A549 (cell line): ENCODE data around the gene CTBP1. TPM values are rescaled to one million over a fixed set of nuclear protein-coding genes. Genes with fewer than 3 reads are reported as not detected.

Experiments used
- ATAC-seq, 2 experiments: fragments of 200-7000 bp in 1 of 2; fragments of >200 bp in 1 of 2; cut with Nextera tagmentation in 1 of 2; cut with Tn5 transposase in 1 of 2; 3 replicates each; pipeline versions ENCODE4 v1.8.0 to v1.9.1; 2018 to 2020; ENCODE audit warnings: mild to moderate bottlenecking in 1 of 2, moderate library complexity in 1 of 2
- CTCF ChIA-PET: fragments of 300-600 bp; sonication (Branson Sonifier 250); formaldehyde crosslinking; extraction: SDS; loops from one replicate; lab custom pipeline; 2021; ENCODE audit warnings: antibody characterized with exemption, inconsistent platforms; lab: Yijun Ruan, JAX
- POLR2A ChIA-PET: fragments of 350-600 bp; formaldehyde crosslinking; extraction: SDS; loops from one replicate; lab custom pipeline; 2021; ENCODE audit warnings: antibody characterized with exemption, inconsistent platforms; lab: Yijun Ruan, JAX
- DNase-seq, 2 experiments: peaks; one replicate each; pipeline versions ENCODE4 v3.0.0 to v3.0.0-alpha.2; 2011 to 2016; ENCODE audit warnings: low read depth in 1 of 2, low spot score in 1 of 2
- FAIRE-seq: peaks from 2 replicates; lab custom pipeline; 2011; peaks lifted over from hg19 to GRCh38; lab: Jason Lieb, UNC
- H3K27ac ChIP-seq, 2 experiments: fragments of >200 bp; sonication (Bioruptor Twin); formaldehyde crosslinking; 3 replicates each; pipeline ENCODE4 v1.5.1; 2016 to 2017
- H3K4me1 ChIP-seq: fragments of >200 bp; sonication (Bioruptor Twin); formaldehyde crosslinking; 3 replicates; pipeline ENCODE4 v1.6.1; 2016
- H3K4me2 ChIP-seq: fragments of >200 bp; sonication (Bioruptor Twin); formaldehyde crosslinking; 3 replicates; pipeline ENCODE4 v1.6.1; 2016
- H3K4me3 ChIP-seq: fragments of >200 bp; sonication (Bioruptor Twin); formaldehyde crosslinking; 3 replicates; pipeline ENCODE4 v1.5.1; 2016
- H3K9me3 ChIP-seq: fragments of >200 bp; sonication (Bioruptor Twin); formaldehyde crosslinking; 3 replicates; pipeline ENCODE4 v1.6.1; 2016
- ATOH8 ChIP-seq: fragments of 250-450 bp; sonication (Bioruptor Pico); IDR thresholded peaks from 2 replicates; pipeline ENCODE4 v1.5.0; 2020; ENCODE audit warnings: low read depth, mild to moderate bottlenecking, moderate library complexity
- BCL3 ChIP-seq: fragments of >200 bp; sonication (Bioruptor Twin); formaldehyde crosslinking; IDR thresholded peaks from 3 replicates; pipeline ENCODE4 v1.6.1; 2016
- BHLHE40 ChIP-seq: IDR thresholded peaks from 2 replicates; pipeline ENCODE4 v1.6.1; 2012; ENCODE audit warnings: low read depth, low read length, inconsistent platforms
- CBX8 ChIP-seq: fragments of 200-600 bp; sonication (generic); IDR thresholded peaks from 2 replicates; pipeline ENCODE4 v1.6.1; 2016
- CEBPB ChIP-seq, 2 experiments: fragments of >200 bp in 1 of 2; sonication (Bioruptor Twin) in 1 of 2; formaldehyde crosslinking in 1 of 2; IDR thresholded peaks; 2 replicates each; pipeline ENCODE4 v1.6.1; 2012 to 2016
- CHD2 ChIP-seq: fragments of 150-350 bp; IDR thresholded peaks from 2 replicates; pipeline ENCODE4 v1.6.1; 2014; ENCODE audit warnings: low read length; ENCODE audit not compliant: partially characterized antibody
- EHF ChIP-seq: fragments of 250-450 bp; sonication (Bioruptor Pico); IDR thresholded peaks from 2 replicates; pipeline ENCODE4 v1.5.0; 2020; ENCODE audit warnings: mild to moderate bottlenecking
- EHMT2 ChIP-seq: fragments of 200-600 bp; sonication (generic); IDR thresholded peaks from 2 replicates; pipeline ENCODE4 v1.6.1; 2016; ENCODE audit warnings: antibody characterized with exemption, low read depth, mild to moderate bottlenecking, moderate library complexity
- FOSL2 ChIP-seq, 2 experiments: fragments of 450-650 bp in 1 of 2; fragments of >200 bp in 1 of 2; sonication (Bioruptor Twin) in 1 of 2; formaldehyde crosslinking; IDR thresholded peaks; 2 replicates each; pipeline versions ENCODE4 v1.5.0 to v1.6.1; 2016 to 2020; ENCODE audit warnings: mild to moderate bottlenecking in 1 of 2, moderate library complexity in 1 of 2
- HEYL ChIP-seq: fragments of 250-450 bp; sonication (Bioruptor Pico); IDR thresholded peaks from 2 replicates; pipeline ENCODE4 v1.8.0; 2021; ENCODE audit warnings: mild to moderate bottlenecking, moderate library complexity
- HOXA7 ChIP-seq: fragments of 250-450 bp; sonication (Bioruptor Pico); IDR thresholded peaks from 2 replicates; pipeline ENCODE4 v1.5.0; 2020; ENCODE audit warnings: mild to moderate bottlenecking, moderate library complexity
- HOXB13 ChIP-seq: fragments of 250-450 bp; sonication (Bioruptor Pico); IDR thresholded peaks from 2 replicates; pipeline ENCODE4 v1.5.0; 2020; ENCODE audit warnings: low read depth, mild to moderate bottlenecking, moderate library complexity
- JUNB ChIP-seq: fragments of >200 bp; sonication (Bioruptor Twin); formaldehyde crosslinking; IDR thresholded peaks from 2 replicates; pipeline ENCODE4 v1.6.1; 2016
- MAFK ChIP-seq: fragments of 450-650 bp; IDR thresholded peaks from 2 replicates; pipeline ENCODE4 v1.6.1; 2014; ENCODE audit not compliant: partially characterized antibody
- MAX ChIP-seq: IDR thresholded peaks from 2 replicates; pipeline ENCODE4 v1.6.1; 2012
- NFE2L2 ChIP-seq: fragments of 150-350 bp; conservative IDR thresholded peaks from 2 replicates; pipeline ENCODE4 v1.6.1; 2014; ENCODE audit warnings: low read length
- NPAS2 ChIP-seq: fragments of 250-450 bp; sonication (Bioruptor Pico); IDR thresholded peaks from 2 replicates; pipeline ENCODE4 v1.8.0; 2022; ENCODE audit warnings: mild to moderate bottlenecking, moderate library complexity, borderline replicate concordance
- PHF8 ChIP-seq: fragments of 200-600 bp; sonication (generic); IDR thresholded peaks from 2 replicates; pipeline ENCODE4 v1.6.1; 2016; ENCODE audit warnings: low read depth, mild to moderate bottlenecking, antibody characterized with exemption, moderate library complexity, borderline replicate concordance
- POLR2A ChIP-seq: IDR thresholded peaks from 2 replicates; pipeline ENCODE4 v1.6.1; 2012; ENCODE audit warnings: mild to moderate bottlenecking, low read length
- REST ChIP-seq: fragments of 200-600 bp; sonication (generic); IDR thresholded peaks from 2 replicates; pipeline ENCODE4 v1.6.1; 2016; ENCODE audit warnings: antibody characterized with exemption, mild to moderate bottlenecking, moderate library complexity
- RNF2 ChIP-seq: fragments of 200-600 bp; sonication (generic); IDR thresholded peaks from 2 replicates; pipeline ENCODE4 v1.6.1; 2016; ENCODE audit warnings: low read depth, mild to moderate bottlenecking, antibody characterized with exemption, moderate library complexity, borderline replicate concordance
- TFCP2L1 ChIP-seq: fragments of 250-450 bp; sonication (Bioruptor Pico); IDR thresholded peaks from 2 replicates; pipeline ENCODE4 v1.5.0; 2021; ENCODE audit warnings: mild to moderate bottlenecking
- USF2 ChIP-seq: fragments of 450-650 bp; IDR thresholded peaks from 2 replicates; pipeline ENCODE4 v1.6.1; 2014; ENCODE audit warnings: antibody characterized with exemption
- ZC3H11A ChIP-seq: fragments of 450-650 bp; IDR thresholded peaks from 2 replicates; pipeline ENCODE4 v1.6.1; 2014; ENCODE audit warnings: antibody characterized with exemption, mild to moderate bottlenecking
- ZFP36 ChIP-seq: fragments of 450-650 bp; IDR thresholded peaks from 2 replicates; pipeline ENCODE4 v1.6.1; 2014; ENCODE audit warnings: borderline replicate concordance; ENCODE audit not compliant: partially characterized antibody
- ZNF302 ChIP-seq: fragments of 250-450 bp; sonication (Bioruptor Pico); IDR thresholded peaks from 2 replicates; pipeline ENCODE4 v1.9.0; 2021; ENCODE audit warnings: inconsistent platforms, mild to moderate bottlenecking, moderate library complexity
- ZSCAN20 ChIP-seq: fragments of 250-450 bp; sonication (Bioruptor Pico); IDR thresholded peaks from 2 replicates; pipeline ENCODE4 v1.8.0; 2022; ENCODE audit warnings: mild to moderate bottlenecking, moderate library complexity
- WGBS: methylation state at CpG from one replicate; pipeline ENCODE4 v1.1.6; 2017; ENCODE audit errors: missing lambda C conversion rate; 5-methylcytosine and 5-hydroxymethylcytosine counted together
- polyA plus RNA-seq, 4 experiments: library from polyadenylated mRNA; depleted of rRNA in 3 of 4; stranded (reverse); fragments of >200 nt; fragmentation: RNase III in 1 of 4; extraction: RNeasy Plus Mini Kit Qiagen cat#74134 plus additional on column Dnase treatment in 1 of 4; gene quantifications; 2 replicates in 3 of 4; 3 replicates in 1 of 4; pipeline ENCODE4 v1.2.3, GENCODE V29; 2011 to 2017

The CTBP1 gene
- polyA plus RNA-seq, 2 of the 4 experiments (the other 2 are of a cell fraction): 43.1 to 93.1 TPM

- Histone ChIP-seq H3K4me3 (no peak overlapping the region), H3K4me1 (peaks cover 9% of the 10 kb centered on the region), H3K4me2 (no peak overlapping the region), H3K9me3 (peaks cover 56% of the 10 kb centered on the region)
- FAIRE-seq (no peak), ATAC-seq (no peak), DNase-seq (no peak)
- CTCF ChIA-PET: interaction anchor here (0.7 to 2.4 kb wide), 2 partner anchors 88 to 95 kb away, joined by 3 to 8 read pairs; partner anchors contain the start of gene UVSSA
- WGBS: 96% methylated on average over 11 of the region's 11 CpGs
- TF ChIP-seq TFCP2L1 (CRISPR knock-in tag) (no peak), BHLHE40 (no peak), RNF2 (no peak), CHD2 (no peak), FOSL2 (IDR thresholded peaks at IDR 0.05) (no peak), FOSL2 (CRISPR knock-in tag; IDR thresholded peaks at IDR 0.05) (no peak), MAFK (no peak), HOXB13 (CRISPR knock-in tag) (no peak), HEYL (CRISPR knock-in tag) (no peak), ATOH8 (CRISPR knock-in tag) (no peak)
- TF ChIP-seq, all 56 proteins: peak for 0
- POLR2A ChIA-PET: no interaction called here
- no peak overlapping the region for H3K27ac ChIP-seq
These were observed 2.8 kb upstream of the CTBP1 start for GRCh38 chr4:1251773-1252066.

GRCh38 chr4:1250921-1251772, 2.2 kb upstream of the CTBP1 start:
- FAIRE-seq: no peak
- CTCF ChIA-PET: interaction anchor here (0.8 to 2.4 kb wide), 4 partner anchors 10 to 95 kb away, joined by 3 to 8 read pairs (median 3); partner anchors contain the start of gene UVSSA
- Histone ChIP-seq H3K4me1 (peaks cover 15% of the 10 kb centered on the region), H3K4me3 (no peak overlapping the region), H3K4me2 (no peak overlapping the region), H3K9me3 (peaks cover 56% of the 10 kb centered on the region), H3K27ac (no peak overlapping the region)
- 97% methylated on average over 31 of the region's 33 CpGs for WGBS
- POLR2A ChIA-PET: no interaction called here
- ATAC-seq: no peak
- DNase-seq: no peak
- TF ChIP-seq JUNB (no peak), POLR2A (0 out of 2 replicates have a peak, but pooled peaks have one; percentile 17)

GRCh38 chr4:1250527-1250812, 1.5 kb upstream of the CTBP1 start:
- WGBS: 89% methylated on average over 6 of the region's 7 CpGs
- CTCF ChIA-PET: interaction anchor here (0.8 to 2.4 kb wide), 4 partner anchors 10 to 96 kb away, joined by 3 to 8 read pairs (median 3); partner anchors contain the start of gene UVSSA
- no peak overlapping the region for H3K27ac ChIP-seq
- no peak for TF ChIP-seq NPAS2 (CRISPR knock-in tag)
- TF ChIP-seq REST: no peak
- TF ChIP-seq CEBPB (IDR thresholded peaks at IDR 0.05): no peak
- no peak for TF ChIP-seq USF2
- TF ChIP-seq ZC3H11A: no peak
- no peak for TF ChIP-seq ZFP36
- TF ChIP-seq NFE2L2: no peak
- TF ChIP-seq BCL3: no peak
- no peak for TF ChIP-seq ZSCAN20 (CRISPR knock-in tag)
- no peak for TF ChIP-seq MAFK
- TF ChIP-seq EHMT2: no peak
- no peak for TF ChIP-seq EHF (CRISPR knock-in tag)
- no peak for TF ChIP-seq ZNF302 (CRISPR knock-in tag)
- TF ChIP-seq HOXA7 (CRISPR knock-in tag): no peak
- TF ChIP-seq PHF8: no peak
- TF ChIP-seq CBX8: no peak
- no peak for TF ChIP-seq MAX
- DNase-seq (no peak), ATAC-seq (no peak), FAIRE-seq (no peak)
- POLR2A ChIA-PET: no interaction called here
- no peak overlapping the region for H3K4me3 ChIP-seq
- no peak overlapping the region for H3K4me2 ChIP-seq
- peaks cover 54% of the 10 kb centered on the region for H3K9me3 ChIP-seq
- peaks cover 16% of the 10 kb centered on the region for H3K4me1 ChIP-seq
